WERI-Rb-1 (cell line): ENCODE data around the gene ALG2.
"Not testable (repeated sequence)": the region's sequence is repeated elsewhere in the genome, so short reads cannot be mapped to it uniquely, and the experiment has no call there.

Experiments
- DNase-seq: peaks from one replicate; pipeline ENCODE4 v3.0.0-alpha.2; 2020
- H3K27ac ChIP-seq: fragments of 250-450 bp; sonication (Bioruptor Pico); 2 replicates; pipeline ENCODE4 v1.5.1; 2020; ENCODE audit warnings: mild to moderate bottlenecking, moderate library complexity
- H3K27me3 ChIP-seq: fragments of 250-450 bp; sonication (Bioruptor Pico); 2 replicates; pipeline ENCODE4 v1.5.1; 2021; ENCODE audit warnings: mild to moderate bottlenecking, low read depth, moderate library complexity; ENCODE audit not compliant: insufficient read depth, severe bottlenecking
- H3K36me3 ChIP-seq: fragments of 250-450 bp; sonication (Bioruptor Pico); 2 replicates; pipeline ENCODE4 v1.5.1; 2020; ENCODE audit warnings: mild to moderate bottlenecking, moderate library complexity
- H3K4me3 ChIP-seq: 2 replicates; pipeline ENCODE4 v1.5.1; 2011; ENCODE audit warnings: low read depth, mild to moderate bottlenecking, control low read depth, low read length
- H3K9me3 ChIP-seq: fragments of 250-450 bp; sonication (Bioruptor Pico); 2 replicates; pipeline ENCODE4 v1.5.1; 2021; ENCODE audit warnings: mild to moderate bottlenecking, moderate library complexity; ENCODE audit not compliant: severe bottlenecking
- TF ChIP-seq, protein P1 (sequence below): IDR thresholded peaks from 2 replicates; pipeline ENCODE4 v1.5.1; 2011; ENCODE audit warnings: low read depth, mild to moderate bottlenecking, control low read depth, inconsistent platforms, low read length

The ALG2 gene

DNA sequence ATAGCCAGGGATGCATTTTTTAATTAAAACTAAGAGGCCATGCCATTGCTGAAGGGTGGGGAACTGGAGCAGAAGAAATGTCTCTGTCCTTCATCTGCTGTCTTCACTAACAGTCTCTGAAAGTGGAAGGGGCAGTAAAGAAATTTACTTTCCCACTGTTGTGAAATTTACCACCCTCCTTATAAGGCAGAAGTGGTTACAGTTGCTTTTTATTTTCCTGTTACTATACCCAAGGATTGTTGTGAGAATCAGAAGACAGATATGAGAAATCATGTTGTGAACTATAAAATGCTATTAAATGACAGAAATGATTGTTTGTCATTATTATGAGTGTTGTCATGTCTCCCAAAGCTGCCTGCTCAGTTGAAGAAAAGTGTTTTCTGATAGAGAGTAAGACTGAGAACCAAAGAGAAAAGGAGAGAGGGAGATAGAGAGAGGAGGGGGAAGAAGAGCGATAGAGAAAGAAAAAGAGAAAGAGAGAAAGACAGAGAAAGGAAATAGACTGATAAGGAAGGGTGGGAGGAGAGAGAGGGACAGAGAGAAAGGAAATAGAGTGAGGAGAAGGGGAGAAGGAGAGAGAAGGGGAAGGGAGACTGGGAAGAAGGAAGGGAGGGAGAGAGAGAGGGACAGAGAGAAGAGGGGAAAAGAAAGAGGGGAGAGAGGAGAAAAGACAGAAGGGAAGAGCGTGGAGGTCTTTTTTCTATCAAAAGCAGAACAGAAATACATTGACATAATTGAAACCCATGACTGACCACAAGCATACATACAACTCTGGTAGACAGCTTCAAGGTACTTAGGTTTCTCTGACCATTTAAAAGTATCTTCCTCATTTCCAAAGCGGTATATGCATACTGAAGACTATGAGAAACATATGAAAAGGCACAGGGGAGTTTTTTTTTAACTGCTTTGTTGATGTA lies 22.9 kb upstream of the ALG2 start:
- H3K9me3 ChIP-seq, result no peaks in the 10 kb centered on the region
- H3K27me3 ChIP-seq, result no peaks in the 10 kb centered on the region
- DNase-seq, result no peak
- no peaks in the 10 kb centered on the region for H3K36me3 ChIP-seq
- no peak overlapping the region for H3K27ac ChIP-seq
- H3K4me3 ChIP-seq, result no peak overlapping the region
- TF ChIP-seq, protein P1, sequence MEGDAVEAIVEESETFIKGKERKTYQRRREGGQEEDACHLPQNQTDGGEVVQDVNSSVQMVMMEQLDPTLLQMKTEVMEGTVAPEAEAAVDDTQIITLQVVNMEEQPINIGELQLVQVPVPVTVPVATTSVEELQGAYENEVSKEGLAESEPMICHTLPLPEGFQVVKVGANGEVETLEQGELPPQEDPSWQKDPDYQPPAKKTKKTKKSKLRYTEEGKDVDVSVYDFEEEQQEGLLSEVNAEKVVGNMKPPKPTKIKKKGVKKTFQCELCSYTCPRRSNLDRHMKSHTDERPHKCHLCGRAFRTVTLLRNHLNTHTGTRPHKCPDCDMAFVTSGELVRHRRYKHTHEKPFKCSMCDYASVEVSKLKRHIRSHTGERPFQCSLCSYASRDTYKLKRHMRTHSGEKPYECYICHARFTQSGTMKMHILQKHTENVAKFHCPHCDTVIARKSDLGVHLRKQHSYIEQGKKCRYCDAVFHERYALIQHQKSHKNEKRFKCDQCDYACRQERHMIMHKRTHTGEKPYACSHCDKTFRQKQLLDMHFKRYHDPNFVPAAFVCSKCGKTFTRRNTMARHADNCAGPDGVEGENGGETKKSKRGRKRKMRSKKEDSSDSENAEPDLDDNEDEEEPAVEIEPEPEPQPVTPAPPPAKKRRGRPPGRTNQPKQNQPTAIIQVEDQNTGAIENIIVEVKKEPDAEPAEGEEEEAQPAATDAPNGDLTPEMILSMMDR, result no peak

DNA sequence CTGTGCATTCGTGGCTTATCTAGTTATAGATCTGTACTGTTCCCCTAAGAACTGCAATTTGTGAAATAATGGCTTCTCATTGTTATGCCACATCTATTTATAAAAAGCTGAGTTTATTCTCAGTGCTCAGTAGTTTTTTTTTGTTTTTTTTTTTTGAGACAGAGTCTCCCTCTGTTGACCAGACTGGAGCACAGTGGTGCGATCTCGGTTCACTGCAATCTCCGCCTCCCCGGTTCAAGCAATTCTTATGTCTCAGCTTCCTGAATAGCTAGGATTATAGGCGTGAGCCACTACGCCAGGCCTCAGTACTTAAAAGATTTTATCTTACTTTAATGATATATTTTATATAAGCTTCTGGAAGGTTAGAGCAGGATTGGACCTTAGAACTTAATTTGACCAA lies 19.4 kb upstream of the ALG2 start:
- no peak for DNase-seq
- no peak overlapping the region for H3K27ac ChIP-seq
- TF ChIP-seq, protein P1, result peak; percentile 7; the same call in 1 of the 2 replicates
- H3K4me3 ChIP-seq, result no peak overlapping the region
- no peaks in the 10 kb centered on the region for H3K36me3 ChIP-seq
- H3K27me3 ChIP-seq, result no peaks in the 10 kb centered on the region
- no peaks in the 10 kb centered on the region for H3K9me3 ChIP-seq

DNA sequence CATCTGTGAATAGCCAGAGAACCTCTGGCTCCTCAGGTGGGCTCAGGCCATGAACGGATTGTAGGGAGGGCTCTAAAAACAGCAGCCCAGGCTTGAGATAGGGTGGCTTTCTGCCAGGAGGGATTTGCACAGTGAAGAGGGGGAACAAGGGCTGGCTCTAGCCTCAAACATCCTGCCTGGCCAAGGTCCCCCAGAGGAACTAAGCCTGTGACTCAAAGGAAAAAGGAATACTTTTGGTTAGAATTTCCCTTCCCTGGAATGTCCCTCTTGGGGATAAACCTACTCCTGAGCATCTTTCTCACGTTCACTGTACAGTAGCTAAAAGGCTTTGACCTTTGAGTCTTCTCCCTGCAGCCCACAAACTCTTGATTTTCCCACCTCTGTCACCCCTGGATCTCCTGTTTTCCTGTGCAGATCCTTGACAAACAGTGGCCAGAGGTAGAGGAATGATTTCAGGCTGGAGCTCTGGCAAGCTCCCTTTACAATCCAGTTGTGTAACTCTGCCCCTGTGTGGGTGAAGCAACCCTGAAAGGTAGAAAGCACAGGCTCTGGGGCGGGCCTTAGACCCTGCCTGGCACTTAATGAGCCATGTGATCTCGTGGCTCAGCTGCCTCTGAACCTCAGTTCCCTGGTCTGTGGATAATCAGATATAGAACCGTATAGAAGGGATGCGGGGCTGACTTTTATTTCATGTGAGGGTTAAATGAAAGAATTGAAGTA lies 17.8 kb upstream of the ALG2 start:
- Histone ChIP-seq H3K27me3 (no peaks in the 10 kb centered on the region), H3K27ac (no peak overlapping the region), H3K9me3 (no peaks in the 10 kb centered on the region), H3K4me3 (no peak overlapping the region), H3K36me3 (no peaks in the 10 kb centered on the region)
- no peak for DNase-seq
- TF ChIP-seq, protein P1, result no peak

DNA sequence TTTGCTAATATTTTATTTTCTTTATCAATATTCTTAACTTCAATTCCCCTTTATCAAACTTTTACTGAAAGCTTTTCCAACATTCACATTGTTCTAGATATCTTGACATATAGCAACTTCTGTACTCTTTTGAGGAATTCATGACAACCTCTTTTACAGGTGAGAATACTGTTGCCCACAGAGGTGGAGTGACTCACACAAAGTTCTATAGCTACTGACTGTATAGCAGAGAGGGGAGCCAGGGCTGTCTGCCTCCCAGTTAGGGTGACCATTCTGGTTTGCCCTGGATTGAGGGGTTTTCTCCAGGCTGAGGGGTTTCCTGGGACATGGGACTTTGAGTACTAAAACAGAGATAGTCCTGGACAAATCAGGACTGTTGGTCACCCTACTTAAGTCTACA lies 16.6 kb upstream of the ALG2 start:
- Histone ChIP-seq H3K4me3 (no peak overlapping the region), H3K9me3 (no peaks in the 10 kb centered on the region), H3K27me3 (no peaks in the 10 kb centered on the region), H3K27ac (no peak overlapping the region), H3K36me3 (peaks cover 7% of the 10 kb centered on the region)
- DNase-seq, result no peak
- TF ChIP-seq, protein P1, result no peak

DNA sequence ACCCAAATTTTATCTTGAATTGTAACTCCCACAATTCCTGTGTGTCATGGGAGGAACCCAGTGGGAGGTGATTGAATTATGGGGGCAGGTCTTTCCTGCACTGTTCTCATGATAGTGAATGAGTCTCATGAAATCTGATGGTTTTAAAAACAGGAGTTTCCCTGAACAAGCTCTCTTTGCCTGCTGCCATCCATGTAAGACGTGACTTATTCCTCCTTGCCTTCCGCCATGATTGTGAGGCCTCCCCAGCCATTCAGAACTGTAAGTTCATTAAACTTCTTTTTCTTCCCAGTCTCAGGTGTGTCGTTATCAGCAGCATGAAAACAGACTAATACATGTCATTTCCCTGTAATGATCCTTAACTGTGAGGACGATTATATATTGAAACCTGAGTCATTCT lies 16.1 kb upstream of the ALG2 start:
- H3K4me3 ChIP-seq, H3K27me3 ChIP-seq, H3K9me3 ChIP-seq, DNase-seq, H3K27ac ChIP-seq: not testable (repeated sequence)
- H3K36me3 ChIP-seq, result peaks cover 10% of the 10 kb centered on the region

DNA sequence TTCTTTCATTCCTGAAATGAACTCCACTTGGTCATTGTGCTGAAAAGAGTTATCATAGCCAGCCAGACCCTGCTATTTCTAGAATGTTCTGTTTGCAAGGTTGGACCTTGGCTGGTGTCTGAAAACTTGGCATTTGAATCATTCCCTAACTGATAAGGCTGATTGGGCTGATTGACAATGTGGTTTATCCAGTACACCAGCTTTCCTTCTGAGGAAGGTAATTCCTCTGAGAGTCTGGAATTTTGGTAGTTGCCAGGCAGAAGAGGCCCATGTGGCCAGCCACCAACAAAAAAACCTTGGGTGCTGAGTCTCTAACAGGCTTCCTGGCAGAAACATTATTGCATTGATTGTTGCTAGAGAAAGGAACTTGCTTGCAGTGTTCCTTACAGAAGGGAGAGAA lies 15.6 kb upstream of the ALG2 start:
- Histone ChIP-seq H3K36me3 (peaks cover 15% of the 10 kb centered on the region), H3K27ac (no peak overlapping the region), H3K27me3 (no peaks in the 10 kb centered on the region), H3K4me3 (no peak overlapping the region), H3K9me3 (no peaks in the 10 kb centered on the region)
- DNase-seq, result no peak
- TF ChIP-seq, protein P1, result no peak
